KMS-11 (cell line): ENCODE data around the gene ITFG1.
"Not testable (repeated sequence)": the region's sequence is repeated elsewhere in the genome, so short reads cannot be mapped to it uniquely, and the experiment has no call there.

ENCODE experiments used
- H2AFZ ChIP-seq: fragments of 200-600 bp; sonication (generic); 2 replicates; pipeline ENCODE4 v1.6.1; 2016; ENCODE audit warnings: antibody characterized with exemption, mixed run types, low read depth
- H3K27ac ChIP-seq: fragments of 200-600 bp; sonication (generic); 2 replicates; pipeline ENCODE4 v1.6.1; 2016; ENCODE audit warnings: mild to moderate bottlenecking, mixed run types
- H3K27me3 ChIP-seq: fragments of 200-600 bp; sonication (generic); 2 replicates; pipeline ENCODE4 v1.6.1; 2017; ENCODE audit warnings: mild to moderate bottlenecking, low read depth, mixed run types, moderate library complexity; ENCODE audit not compliant: insufficient read depth
- H3K36me3 ChIP-seq: fragments of 200-600 bp; sonication (generic); 2 replicates; pipeline ENCODE4 v1.6.1; 2017; ENCODE audit warnings: mild to moderate bottlenecking, mixed run types; ENCODE audit not compliant: insufficient read depth
- H3K4me1 ChIP-seq: fragments of 200-600 bp; sonication (generic); 2 replicates; pipeline ENCODE4 v1.6.1; 2016; ENCODE audit warnings: mild to moderate bottlenecking, low read depth, mixed run types; ENCODE audit not compliant: poor library complexity, severe bottlenecking
- H3K4me2 ChIP-seq: fragments of 200-600 bp; sonication (generic); 2 replicates; pipeline ENCODE4 v1.7.0; 2016; ENCODE audit warnings: mild to moderate bottlenecking, mixed run types
- H3K4me3 ChIP-seq: fragments of 200-600 bp; sonication (generic); IDR thresholded peaks from 2 replicates; pipeline ENCODE4 v1.6.1; 2017; ENCODE audit warnings: low read depth, low read length, mixed read lengths; ENCODE audit not compliant: insufficient read depth
- H3K79me2 ChIP-seq: fragments of 200-600 bp; sonication (generic); 2 replicates; pipeline ENCODE4 v1.6.1; 2016; ENCODE audit warnings: low read depth, mixed run types; ENCODE audit not compliant: insufficient read depth
- H3K9ac ChIP-seq: fragments of 200-600 bp; sonication (generic); 2 replicates; pipeline ENCODE4 v1.6.1; 2016; ENCODE audit warnings: mild to moderate bottlenecking, mixed run types
- H4K20me1 ChIP-seq: fragments of 200-600 bp; sonication (generic); 2 replicates; pipeline ENCODE4 v1.6.1; 2016; ENCODE audit warnings: mild to moderate bottlenecking, mixed run types; ENCODE audit not compliant: insufficient read depth
- CTCF ChIP-seq: fragments of 200-600 bp; sonication (generic); conservative IDR thresholded peaks from 2 replicates; pipeline ENCODE4 v1.6.1; 2017; ENCODE audit warnings: low read depth, mild to moderate bottlenecking, antibody characterized with exemption, low read length, moderate library complexity, mixed read lengths

Gene ITFG1

GRCh38 chr16:47470810-47471209, 9.9 kb upstream of the ITFG1 start:
- no peaks in the 10 kb centered on the region for H3K36me3 ChIP-seq
- no peak overlapping the region for H3K4me2 ChIP-seq
- no peak for TF ChIP-seq CTCF
- H3K9ac ChIP-seq = no peak overlapping the region
- no peak overlapping the region for H2AFZ ChIP-seq
- H3K4me1 ChIP-seq = no peaks in the 10 kb centered on the region
- H3K27ac ChIP-seq = no peak overlapping the region
- H3K4me3 ChIP-seq = no peak overlapping the region
- no peaks in the 10 kb centered on the region for H3K27me3 ChIP-seq
- H4K20me1 ChIP-seq = no peaks in the 10 kb centered on the region
- H3K79me2 ChIP-seq = no peaks in the 10 kb centered on the region

GRCh38 chr16:47470211-47470610, 9.3 kb upstream of the ITFG1 start:
- Histone ChIP-seq H3K9ac (no peak overlapping the region), H3K27me3 (no peaks in the 10 kb centered on the region), H3K27ac (no peak overlapping the region), H3K4me3 (no peak overlapping the region), H3K4me2 (no peak overlapping the region), H3K4me1 (no peaks in the 10 kb centered on the region), H3K79me2 (no peaks in the 10 kb centered on the region), H4K20me1 (no peaks in the 10 kb centered on the region), H3K36me3 (no peaks in the 10 kb centered on the region), H2AFZ (no peak overlapping the region)
- no peak for TF ChIP-seq CTCF

- H3K27me3 ChIP-seq = no peaks in the 10 kb centered on the region
- no peak overlapping the region for H3K9ac ChIP-seq
- H2AFZ ChIP-seq = no peak overlapping the region
- no peaks in the 10 kb centered on the region for H3K36me3 ChIP-seq
- no peaks in the 10 kb centered on the region for H4K20me1 ChIP-seq
- no peak overlapping the region for H3K4me3 ChIP-seq
- H3K79me2 ChIP-seq = no peaks in the 10 kb centered on the region
- H3K4me2 ChIP-seq = no peak overlapping the region
- no peaks in the 10 kb centered on the region for H3K4me1 ChIP-seq
- no peak overlapping the region for H3K27ac ChIP-seq
- no peak for TF ChIP-seq CTCF
Measured at GRCh38 chr16:47469227-47469626, 8.4 kb upstream of the ITFG1 start.

DNA sequence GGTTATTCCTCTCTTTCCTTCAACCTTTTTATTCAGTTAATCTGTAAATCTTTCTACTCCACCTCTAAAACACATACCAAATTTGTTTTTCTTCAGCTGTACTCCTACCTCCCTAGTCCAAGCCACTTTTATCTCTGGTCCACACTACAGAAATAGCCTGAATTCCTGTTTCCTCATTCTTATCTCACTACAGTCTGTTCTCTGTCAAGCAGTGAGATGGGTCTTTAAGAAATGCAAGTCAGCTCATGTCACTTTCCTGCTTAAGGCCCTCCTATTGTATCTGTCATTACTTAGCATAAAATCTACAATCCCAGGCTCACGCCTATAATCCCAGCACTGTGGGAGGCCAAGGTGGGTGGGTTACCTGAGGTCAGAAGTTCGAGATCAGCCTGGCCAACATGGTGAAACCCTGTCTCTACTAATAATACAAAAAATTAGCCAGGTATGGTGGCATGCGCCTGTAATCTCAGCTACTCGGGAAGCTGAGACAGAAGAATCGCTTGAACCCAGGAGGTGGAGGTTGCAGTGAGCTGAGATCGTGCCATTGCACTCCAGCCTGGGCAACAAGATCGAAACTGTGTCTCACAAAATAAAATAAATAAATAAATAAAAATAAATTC, 7.3 kb upstream of the ITFG1 start:
- H3K9ac ChIP-seq, H2AFZ ChIP-seq, H3K27ac ChIP-seq, H3K4me2 ChIP-seq, H4K20me1 ChIP-seq, H3K4me3 ChIP-seq, H3K79me2 ChIP-seq, H3K4me1 ChIP-seq, H3K36me3 ChIP-seq, H3K27me3 ChIP-seq: not testable (repeated sequence)

DNA sequence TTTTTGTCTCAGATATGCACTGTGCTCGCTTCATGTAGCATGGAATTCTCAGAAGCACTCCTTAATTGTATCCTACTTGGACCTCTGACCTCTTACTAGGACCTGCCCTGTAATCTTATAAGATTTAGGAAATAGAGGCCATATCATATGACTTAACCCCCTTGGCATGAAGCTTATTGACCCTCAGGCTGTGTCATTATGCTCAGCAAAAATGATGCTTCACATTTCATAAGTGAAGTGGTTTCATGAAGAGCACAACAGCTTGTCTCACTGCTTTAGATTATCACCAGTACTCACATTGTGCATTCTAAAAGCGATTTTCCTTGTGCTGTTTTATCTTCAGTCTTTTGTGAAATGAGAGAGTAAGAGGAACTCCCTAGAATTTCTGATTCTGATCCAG, 6.6 kb upstream of the ITFG1 start:
- Histone ChIP-seq H4K20me1 (no peaks in the 10 kb centered on the region), H3K79me2 (peaks cover 15% of the 10 kb centered on the region; the same call in 1 of the 2 replicates), H2AFZ (no peak overlapping the region), H3K9ac (no peak overlapping the region), H3K4me1 (peaks cover 10% of the 10 kb centered on the region), H3K4me3 (no peak overlapping the region), H3K27me3 (no peaks in the 10 kb centered on the region), H3K36me3 (no peaks in the 10 kb centered on the region), H3K4me2 (no peak overlapping the region), H3K27ac (no peak overlapping the region)
- TF ChIP-seq CTCF = no peak
